Ovary (tissue), 3 donors: ENCODE data around the gene MRPS23.
A peak's percentile ranks its signal among the peaks of the same experiment; 100 is the strongest.

ENCODE experiments used
- EP300 ChIP-seq: sonication (generic); formaldehyde crosslinking; IDR thresholded peaks from one replicate; pipeline ENCODE4 v1.6.1; 2017; ENCODE audit warnings: antibody characterized with exemption
- POLR2A ChIP-seq: fragments of 450-650 bp; IDR thresholded peaks from one replicate; pipeline ENCODE4 v1.6.1; 2017; ENCODE audit warnings: antibody characterized with exemption, mild to moderate bottlenecking, moderate library complexity
- TF ChIP-seq, protein P1 (sequence below), 3 donors: fragments of 450-650 bp in 2 of 3; fragments of 200-600 bp in 1 of 3; IDR thresholded peaks; one replicate each; pipeline versions ENCODE4 v1.5.1 to v1.8.0; 2016 to 2022; ENCODE audit warnings: antibody characterized with exemption in 3 of 3, mild to moderate bottlenecking in 1 of 3
- donor health status: DM: no; HTN: no; CAD: no.

DNA sequence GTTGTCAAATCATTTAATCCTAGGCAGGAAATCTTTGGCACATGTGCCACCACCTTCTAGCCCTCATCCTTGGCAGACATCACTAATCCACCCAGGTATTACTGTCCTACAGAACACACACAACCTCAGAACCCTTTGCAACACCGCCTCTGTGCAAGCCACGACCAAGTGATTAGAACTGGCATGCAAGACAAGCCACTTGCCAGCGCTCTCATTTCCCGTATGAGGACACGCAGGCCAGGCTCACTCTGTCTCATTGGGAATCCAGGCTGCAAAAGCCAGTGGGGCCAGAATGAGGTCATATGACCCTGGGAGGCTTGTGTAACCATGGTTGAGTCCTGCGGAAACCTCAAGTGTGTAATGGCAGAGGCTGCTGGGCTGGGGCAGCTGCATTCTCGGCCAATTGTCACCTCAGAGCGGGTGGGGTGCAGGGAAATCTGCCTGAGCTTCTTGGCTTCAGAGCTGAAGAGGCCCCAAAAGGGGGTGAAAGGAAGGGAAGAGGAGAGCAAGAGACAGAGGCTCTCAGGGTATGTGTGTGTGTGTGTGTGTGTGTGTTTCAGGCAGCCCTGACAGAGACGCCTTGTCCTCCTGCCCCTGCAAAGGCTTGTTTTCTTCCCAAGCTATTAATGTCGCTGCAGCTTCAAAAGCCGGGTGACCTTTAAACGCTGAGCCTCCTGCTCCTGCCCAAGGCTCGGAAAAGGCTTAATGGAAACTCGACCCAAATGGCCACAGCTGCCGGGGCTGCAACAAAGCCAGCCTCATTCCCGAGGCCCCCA lies 43.2 kb upstream of the MRPS23 start:
- TF ChIP-seq, protein P1, sequence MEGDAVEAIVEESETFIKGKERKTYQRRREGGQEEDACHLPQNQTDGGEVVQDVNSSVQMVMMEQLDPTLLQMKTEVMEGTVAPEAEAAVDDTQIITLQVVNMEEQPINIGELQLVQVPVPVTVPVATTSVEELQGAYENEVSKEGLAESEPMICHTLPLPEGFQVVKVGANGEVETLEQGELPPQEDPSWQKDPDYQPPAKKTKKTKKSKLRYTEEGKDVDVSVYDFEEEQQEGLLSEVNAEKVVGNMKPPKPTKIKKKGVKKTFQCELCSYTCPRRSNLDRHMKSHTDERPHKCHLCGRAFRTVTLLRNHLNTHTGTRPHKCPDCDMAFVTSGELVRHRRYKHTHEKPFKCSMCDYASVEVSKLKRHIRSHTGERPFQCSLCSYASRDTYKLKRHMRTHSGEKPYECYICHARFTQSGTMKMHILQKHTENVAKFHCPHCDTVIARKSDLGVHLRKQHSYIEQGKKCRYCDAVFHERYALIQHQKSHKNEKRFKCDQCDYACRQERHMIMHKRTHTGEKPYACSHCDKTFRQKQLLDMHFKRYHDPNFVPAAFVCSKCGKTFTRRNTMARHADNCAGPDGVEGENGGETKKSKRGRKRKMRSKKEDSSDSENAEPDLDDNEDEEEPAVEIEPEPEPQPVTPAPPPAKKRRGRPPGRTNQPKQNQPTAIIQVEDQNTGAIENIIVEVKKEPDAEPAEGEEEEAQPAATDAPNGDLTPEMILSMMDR (IDR thresholded peaks at IDR 0.05): no peak
- TF ChIP-seq EP300 (peak; percentile 80), POLR2A (no peak)
